Body of pancreas (tissue), 4 donors: ENCODE data around the gene GIPC2.

ENCODE experiments used
- CTCF ChIP-seq, 7 experiments: fragments of 450-650 bp in 4 of 7; fragments of 200-600 bp in 3 of 7; sonication (generic) in 3 of 7; IDR thresholded peaks; one replicate each; pipeline ENCODE4 v1.5.1; 2016 to 2019; ENCODE audit warnings: antibody characterized with exemption in 7 of 7
- POLR2A ChIP-seq, 3 donors: fragments of 450-650 bp; IDR thresholded peaks; one replicate each; pipeline ENCODE4 v1.6.1; 2016; ENCODE audit warnings: antibody characterized with exemption in 3 of 3, mild to moderate bottlenecking in 2 of 3

GRCh38 chr1:78184460-78185072 is 138.8 kb downstream of the GIPC2 start:
- TF ChIP-seq CTCF (IDR thresholded peaks at IDR 0.05) (no peak), POLR2A (IDR thresholded peaks at IDR 0.05) (no peak)
